Erythroblast (primary cell): ENCODE data around the gene SIRPB2.

ENCODE experiments used
- GATA1 ChIP-seq: IDR thresholded peaks from 2 replicates; pipeline ENCODE4 v1.6.1; 2011; ENCODE audit warnings: low read depth, mild to moderate bottlenecking, control low read depth, low read length, moderate library complexity
- POLR2A ChIP-seq: IDR thresholded peaks from 2 replicates; pipeline ENCODE4 v1.6.1; 2011; ENCODE audit warnings: mild to moderate bottlenecking, low read length

- TF ChIP-seq POLR2A (no peak), GATA1 (no peak)
These were observed at the start of gene SIRPB2 for GRCh38 chr20:1491281-1491840.
